HFFc6 (cell line): ENCODE measurements around the gene NPSR1. TPM values are rescaled to one million over a fixed set of nuclear protein-coding genes. Genes with fewer than 3 reads are reported as not detected.

Experiments
- DNase-seq: peaks from one replicate; pipeline ENCODE4 v3.0.0-alpha.2; 2018
- H3K27ac Mint-ChIP-seq: 2 replicates; pipeline ENCODE4 v1.8.0; 2020; ENCODE audit warnings: mild to moderate bottlenecking, mixed read lengths
- H3K27me3 Mint-ChIP-seq: 2 replicates; pipeline ENCODE4 v1.8.0; 2021; ENCODE audit warnings: mild to moderate bottlenecking, moderate library complexity, mixed read lengths; ENCODE audit not compliant: insufficient read depth
- H3K36me3 Mint-ChIP-seq: 2 replicates; pipeline ENCODE4 v1.8.0; 2021; ENCODE audit warnings: low read depth, mixed read lengths
- H3K4me1 Mint-ChIP-seq: 2 replicates; pipeline ENCODE4 v1.8.0; 2020; ENCODE audit warnings: low read depth, mixed read lengths
- H3K4me3 Mint-ChIP-seq: 2 replicates; pipeline ENCODE4 v1.8.0; 2020; ENCODE audit warnings: mild to moderate bottlenecking, moderate library complexity, mixed read lengths
- H3K9me3 Mint-ChIP-seq: 2 replicates; pipeline ENCODE4 v1.8.0; 2020; ENCODE audit warnings: mild to moderate bottlenecking, mixed read lengths
- CTCF ChIP-seq: fragments of 200-600 bp; sonication (generic); IDR thresholded peaks from 2 replicates; pipeline ENCODE4 v1.5.0; 2021; ENCODE audit warnings: antibody characterized with exemption, mild to moderate bottlenecking
- total RNA-seq, 6 experiments: library from RNA; stranded (reverse); fragmentation: NEBNext Ultra II Directional; extraction: Animal tissue kit (Norgen Biotek cat#: 25700); gene quantifications; 2 replicates in 1 of 6; 3 replicates in 5 of 6; pipeline ENCODE4 v1.2.3, GENCODE V29; 2021

The NPSR1 gene
- total RNA-seq, 6 experiments from 2014 or later, result not detected

- peaks cover 5% of the 10 kb centered on the region; the same call in 1 of the 2 replicates for H3K27me3 Mint-ChIP-seq
- no peak overlapping the region for H3K27ac Mint-ChIP-seq
- H3K36me3 Mint-ChIP-seq, result no peaks in the 10 kb centered on the region
- H3K9me3 Mint-ChIP-seq, result no peaks in the 10 kb centered on the region
- no peak for TF ChIP-seq CTCF
- no peak overlapping the region for H3K4me3 Mint-ChIP-seq
- no peak for DNase-seq
- peaks cover 12% of the 10 kb centered on the region for H3K4me1 Mint-ChIP-seq
Measured at GRCh38 chr7:34750636-34751035, 92.6 kb downstream of the NPSR1 start.

- TF ChIP-seq CTCF, result no peak
- no peak for DNase-seq
- H3K27ac Mint-ChIP-seq, result no peak overlapping the region
- no peaks in the 10 kb centered on the region for H3K36me3 Mint-ChIP-seq
- peaks cover 12% of the 10 kb centered on the region for H3K4me1 Mint-ChIP-seq
- no peak overlapping the region for H3K4me3 Mint-ChIP-seq
- peaks cover 5% of the 10 kb centered on the region; the same call in 1 of the 2 replicates for H3K27me3 Mint-ChIP-seq
- H3K9me3 Mint-ChIP-seq, result no peaks in the 10 kb centered on the region
Measured at GRCh38 chr7:34751725-34752643, 94.0 kb downstream of the NPSR1 start.

- no peak overlapping the region for H3K4me3 Mint-ChIP-seq
Measured at GRCh38 chr7:34752929-34753328, 94.9 kb downstream of the NPSR1 start.

GRCh38 chr7:34755008-34755407 lies 97.0 kb downstream of the NPSR1 start:
- Mint-ChIP-seq H3K27ac (no peak overlapping the region), H3K4me1 (no peaks in the 10 kb centered on the region), H3K27me3 (0 out of 2 replicates have a peak, but pooled peaks cover 7% of the 10 kb centered on the region), H3K9me3 (no peaks in the 10 kb centered on the region), H3K36me3 (no peaks in the 10 kb centered on the region), H3K4me3 (no peak overlapping the region)
- no peak for TF ChIP-seq CTCF
- DNase-seq, result no peak

More at GRCh38 chr7:34752929-34753328, 94.9 kb downstream of the NPSR1 start:
- no peak for TF ChIP-seq CTCF
- Mint-ChIP-seq H3K27ac (no peak overlapping the region), H3K27me3 (peaks cover 7% of the 10 kb centered on the region; the same call in 1 of the 2 replicates), H3K36me3 (no peaks in the 10 kb centered on the region), H3K9me3 (no peaks in the 10 kb centered on the region), H3K4me1 (peaks cover 11% of the 10 kb centered on the region)
- no peak for DNase-seq

- H3K4me3 Mint-ChIP-seq, result no peak overlapping the region
Measured at GRCh38 chr7:34756025-34756437, 98.0 kb downstream of the NPSR1 start.

More at GRCh38 chr7:34756025-34756437, 98.0 kb downstream of the NPSR1 start:
- Mint-ChIP-seq H3K27ac (no peak overlapping the region), H3K36me3 (no peaks in the 10 kb centered on the region), H3K9me3 (no peaks in the 10 kb centered on the region), H3K27me3 (0 out of 2 replicates have a peak, but pooled peaks cover 7% of the 10 kb centered on the region), H3K4me1 (no peaks in the 10 kb centered on the region)
- no peak for TF ChIP-seq CTCF
- DNase-seq, result no peak
